ENCODE data around the gene PLXND1. TPM values are rescaled to one million over a fixed set of nuclear protein-coding genes. Genes with fewer than 3 reads are reported as not detected.
"Not testable (repeated sequence)": the region's sequence is repeated elsewhere in the genome, so short reads cannot be mapped to it uniquely, and the experiment has no call there.

PLXND1 gene
- total RNA-seq, 1 donor from 2014 or later, result 1.7 TPM

DNA sequence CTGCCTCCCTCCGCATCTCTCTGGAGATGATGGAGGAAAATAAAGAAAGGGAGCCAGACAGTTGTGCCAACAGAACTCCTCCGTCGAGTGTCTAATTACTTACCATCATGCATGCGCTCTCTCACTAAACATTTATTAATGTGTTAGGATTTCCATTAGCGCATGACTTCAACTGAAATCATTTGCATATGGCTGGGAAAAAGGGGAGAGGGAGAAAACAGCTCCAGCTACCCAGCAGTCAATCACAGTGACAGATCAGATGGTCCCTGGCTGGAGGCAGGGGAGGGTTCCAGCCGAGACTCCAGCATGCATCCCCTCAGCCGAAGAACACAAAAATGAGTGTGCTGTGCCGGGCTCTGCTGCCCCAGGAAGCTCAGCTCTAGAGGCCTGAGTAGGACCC, 84.9 kb downstream of the PLXND1 start:
- H3K4me1 Mint-ChIP-seq, result no peaks in the 10 kb centered on the region
- no peaks in the 10 kb centered on the region for H3K27me3 Mint-ChIP-seq
- H3K36me3 Mint-ChIP-seq (ENCODE audit: low read depth), result peaks cover 2% of the 10 kb centered on the region
- no peak overlapping the region for H3K4me3 Mint-ChIP-seq
- no peak for DNase-seq
- H3K9me3 Mint-ChIP-seq, result no peaks in the 10 kb centered on the region
- intact Hi-C loops (cut with micrococcal nuclease), result no loop called here
- no peak overlapping the region for H3K27ac Mint-ChIP-seq

DNA sequence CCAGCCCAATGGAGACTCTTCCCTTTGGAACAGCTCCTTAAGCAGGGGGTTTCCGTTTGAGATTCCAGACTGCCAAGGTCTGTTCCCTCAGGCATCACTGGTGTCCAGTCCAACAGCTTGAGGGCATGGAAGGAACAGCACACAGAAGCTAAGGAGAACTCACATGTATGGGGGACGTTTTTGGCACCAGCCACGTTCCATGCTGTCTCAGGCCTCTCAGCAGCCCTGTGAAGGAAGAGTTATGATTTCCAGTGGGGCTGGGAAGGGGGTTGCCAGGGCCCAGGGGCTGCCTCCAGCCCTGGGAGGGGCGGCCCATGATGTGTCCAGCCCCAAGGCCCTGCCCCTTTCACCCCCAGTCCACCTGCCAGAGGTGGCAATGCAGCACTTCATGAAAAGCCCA, 85.5 kb downstream of the PLXND1 start:
- no peak for DNase-seq
- H3K27ac Mint-ChIP-seq, result no peak overlapping the region
- H3K9me3 Mint-ChIP-seq, result no peaks in the 10 kb centered on the region
- no peaks in the 10 kb centered on the region for H3K27me3 Mint-ChIP-seq
- H3K4me3 Mint-ChIP-seq, result no peak overlapping the region
- peaks cover 2% of the 10 kb centered on the region for H3K36me3 Mint-ChIP-seq (ENCODE audit: low read depth)
- no peaks in the 10 kb centered on the region for H3K4me1 Mint-ChIP-seq
- intact Hi-C loops (cut with micrococcal nuclease), result no loop called here

DNA sequence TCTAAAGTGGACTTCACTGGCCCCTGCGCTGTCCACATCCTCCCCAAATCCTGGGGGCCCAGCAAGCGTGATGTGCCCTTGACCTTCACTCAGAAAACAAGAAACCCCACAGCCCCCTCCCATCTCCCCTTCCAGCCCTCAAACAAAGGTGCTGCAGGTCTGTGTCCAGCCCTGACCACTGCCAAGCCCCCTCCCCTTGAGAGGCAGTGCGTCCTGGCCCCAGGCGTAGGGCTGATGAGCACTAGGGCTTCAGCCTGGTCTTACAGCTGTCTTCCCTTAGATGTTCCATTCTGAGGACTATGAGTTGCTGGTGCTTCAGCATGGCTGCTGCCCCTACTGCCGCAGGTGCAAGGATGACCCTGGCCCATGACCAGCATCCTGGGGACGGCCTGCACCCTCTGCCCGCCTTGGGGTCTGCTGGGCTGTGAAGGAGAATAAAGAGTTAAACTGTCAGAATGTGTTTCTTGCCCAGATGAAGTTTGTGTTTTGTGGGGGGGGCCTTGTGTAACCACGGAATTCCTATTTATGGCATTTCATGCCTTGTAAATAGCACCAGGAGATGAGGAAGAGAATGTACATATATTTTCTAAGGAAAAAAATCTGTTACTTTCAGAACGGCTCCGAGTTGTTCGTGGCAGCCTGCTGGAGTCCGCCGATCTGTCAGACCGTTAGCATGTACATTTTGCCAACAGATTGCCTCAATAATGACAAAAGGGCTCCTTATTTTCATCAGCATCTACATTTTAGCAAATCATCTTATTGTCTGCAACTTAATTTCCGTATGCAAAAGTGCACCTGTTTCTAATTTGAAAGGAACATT, 86.4 kb downstream of the PLXND1 start:
- no peak overlapping the region for H3K4me3 Mint-ChIP-seq
- no peaks in the 10 kb centered on the region for H3K27me3 Mint-ChIP-seq
- H3K4me1 Mint-ChIP-seq, result no peaks in the 10 kb centered on the region
- H3K9me3 Mint-ChIP-seq, result no peaks in the 10 kb centered on the region
- no peak overlapping the region for H3K27ac Mint-ChIP-seq
- intact Hi-C loops (cut with micrococcal nuclease), result no loop called here
- DNase-seq, result no peak
- peaks cover 2% of the 10 kb centered on the region for H3K36me3 Mint-ChIP-seq (ENCODE audit: low read depth)

DNA sequence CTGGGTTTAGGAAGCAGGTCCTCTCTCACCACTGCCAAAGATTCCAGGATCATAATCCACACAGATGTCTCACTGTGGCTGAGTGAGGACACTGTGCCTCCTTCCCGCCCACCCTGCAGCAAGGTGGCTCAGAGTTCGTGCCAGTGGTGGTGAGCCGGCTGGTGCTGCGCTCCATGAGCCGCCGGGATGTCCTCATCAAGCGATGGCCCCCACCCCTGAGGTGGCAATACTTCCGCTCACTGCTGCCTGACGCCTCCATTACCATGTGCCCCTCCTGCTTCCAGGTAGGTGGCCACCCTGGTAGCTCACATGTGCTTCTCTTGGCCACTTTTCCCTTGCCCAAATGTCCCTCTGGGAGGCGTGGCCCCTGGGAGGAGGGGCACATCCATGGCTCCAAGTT, 87.0 kb downstream of the PLXND1 start:
- intact Hi-C loops (cut with micrococcal nuclease), result no loop called here
- DNase-seq, result no peak
- Mint-ChIP-seq H3K27me3 (no peaks in the 10 kb centered on the region), H3K4me3 (no peak overlapping the region), H3K27ac (no peak overlapping the region), H3K9me3 (no peaks in the 10 kb centered on the region), H3K4me1 (no peaks in the 10 kb centered on the region), H3K36me3 (ENCODE audit: low read depth) (peaks cover 2% of the 10 kb centered on the region)

DNA sequence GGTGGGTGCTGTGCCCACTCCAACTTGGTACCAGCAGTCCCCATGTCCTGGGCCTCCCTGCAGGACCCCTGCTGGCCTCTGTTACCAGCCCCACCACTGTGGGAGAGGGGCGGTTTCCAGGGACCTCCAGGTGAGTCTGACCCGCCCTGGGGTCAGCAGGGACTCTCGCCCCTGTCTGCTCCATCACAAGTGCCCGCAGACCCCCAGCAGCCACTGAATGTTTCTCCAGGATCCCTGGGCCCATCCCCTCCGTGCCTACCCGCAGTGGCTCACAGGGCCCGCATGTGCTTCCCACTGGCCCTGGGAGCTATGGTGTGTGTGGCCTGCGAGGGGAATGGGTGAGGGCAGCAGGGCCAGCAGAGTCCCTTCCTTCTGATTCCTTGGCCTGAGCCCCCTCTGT, 87.9 kb downstream of the PLXND1 start:
- Mint-ChIP-seq H3K27ac (no peak overlapping the region), H3K36me3 (ENCODE audit: low read depth) (peaks cover 2% of the 10 kb centered on the region)
- intact Hi-C loops (cut with micrococcal nuclease), result no loop called here

DNA sequence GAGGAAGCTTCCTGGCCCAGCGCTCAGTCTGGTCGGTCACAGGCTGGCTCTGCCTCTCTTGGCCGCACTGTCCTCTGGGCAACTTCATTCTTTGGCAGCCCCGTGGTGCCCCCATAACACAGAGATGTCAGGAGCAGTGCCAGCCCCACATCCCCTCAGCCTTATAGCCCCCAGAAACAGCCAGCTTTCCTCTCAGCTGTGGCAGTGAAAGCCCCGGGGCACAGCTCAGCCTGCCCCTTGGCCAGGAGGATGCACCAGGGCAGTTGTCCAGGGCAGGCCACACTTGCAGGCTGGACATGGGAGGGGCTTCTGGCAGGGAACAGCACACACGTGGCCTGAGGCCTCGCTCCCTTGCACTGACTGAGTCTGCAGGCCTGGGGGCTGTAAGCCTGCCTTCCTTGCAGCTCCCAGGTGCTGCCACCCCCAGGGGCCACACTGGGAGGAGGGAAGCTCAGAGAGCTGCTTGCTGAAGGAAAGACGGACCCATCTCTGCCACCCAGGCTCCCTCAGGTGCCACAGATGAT, 88.4 kb downstream of the PLXND1 start:
- intact Hi-C loops (cut with micrococcal nuclease), result no loop called here
- Mint-ChIP-seq H3K27ac (no peak overlapping the region), H3K9me3 (no peaks in the 10 kb centered on the region), H3K27me3 (no peaks in the 10 kb centered on the region), H3K4me3 (no peak overlapping the region), H3K36me3 (ENCODE audit: low read depth) (peaks cover 2% of the 10 kb centered on the region), H3K4me1 (no peaks in the 10 kb centered on the region)
- no peak for DNase-seq

More for the DNA sequence above, 87.9 kb downstream of the PLXND1 start:
- Mint-ChIP-seq H3K4me3 (no peak overlapping the region), H3K9me3 (no peaks in the 10 kb centered on the region), H3K4me1 (no peaks in the 10 kb centered on the region), H3K27me3 (no peaks in the 10 kb centered on the region)
- no peak for DNase-seq

DNA sequence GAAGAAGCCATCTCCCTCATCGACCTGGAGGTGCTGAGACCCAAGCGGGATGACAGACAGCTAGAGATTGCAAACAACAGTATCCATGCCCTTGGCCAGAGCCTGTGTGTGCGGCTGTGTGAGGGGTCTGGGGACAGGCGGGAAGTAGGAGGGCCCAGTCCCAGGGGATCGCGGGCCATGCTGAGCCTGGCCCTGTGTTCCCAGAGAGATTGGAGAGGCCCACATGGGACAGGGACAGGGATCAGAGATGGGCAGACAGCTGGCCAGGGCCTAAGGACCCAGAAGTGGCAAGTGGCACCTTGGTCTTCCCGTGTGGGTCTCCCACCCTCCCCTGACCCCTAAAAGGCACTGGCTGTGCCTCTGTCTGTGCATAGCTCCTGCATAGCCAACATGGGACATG, 89.0 kb downstream of the PLXND1 start:
- Mint-ChIP-seq H3K9me3 (no peaks in the 10 kb centered on the region), H3K4me3 (no peak overlapping the region), H3K27ac (no peak overlapping the region), H3K36me3 (ENCODE audit: low read depth) (peaks cover 3% of the 10 kb centered on the region), H3K27me3 (no peaks in the 10 kb centered on the region), H3K4me1 (no peaks in the 10 kb centered on the region)
- intact Hi-C loops (cut with micrococcal nuclease), result no loop called here
- DNase-seq, result no peak

DNA sequence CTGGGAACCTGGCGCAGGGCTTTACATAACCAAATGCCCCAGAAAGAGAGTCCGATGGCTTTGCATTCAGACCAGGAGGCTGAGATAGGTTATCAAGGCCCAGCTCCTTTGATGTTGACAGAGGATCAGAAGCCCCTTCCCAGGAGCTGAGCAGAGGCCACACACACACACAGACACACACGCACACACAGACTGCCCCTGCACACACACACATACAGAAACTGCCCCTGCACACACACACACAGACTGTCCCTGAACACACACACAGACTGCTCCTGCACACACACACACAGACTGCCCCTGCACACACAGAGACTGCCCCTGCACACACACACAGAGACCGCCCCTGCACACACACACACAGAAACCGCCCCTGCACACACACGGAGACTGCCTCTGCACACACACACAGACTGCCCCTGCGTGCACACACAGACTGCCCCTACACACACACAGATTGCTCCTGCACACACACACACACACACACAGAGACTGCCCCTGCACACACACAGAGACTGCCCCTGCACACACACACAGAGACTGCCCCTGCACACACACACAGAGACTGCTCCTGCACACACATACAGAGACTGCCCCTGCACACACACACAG, 90.5 kb downstream of the PLXND1 start:
- H3K9me3 Mint-ChIP-seq; H3K27me3 Mint-ChIP-seq; H3K36me3 Mint-ChIP-seq (ENCODE audit: low read depth); DNase-seq; H3K27ac Mint-ChIP-seq; intact Hi-C loops (cut with micrococcal nuclease); H3K4me3 Mint-ChIP-seq; H3K4me1 Mint-ChIP-seq: not testable (repeated sequence)

DNA sequence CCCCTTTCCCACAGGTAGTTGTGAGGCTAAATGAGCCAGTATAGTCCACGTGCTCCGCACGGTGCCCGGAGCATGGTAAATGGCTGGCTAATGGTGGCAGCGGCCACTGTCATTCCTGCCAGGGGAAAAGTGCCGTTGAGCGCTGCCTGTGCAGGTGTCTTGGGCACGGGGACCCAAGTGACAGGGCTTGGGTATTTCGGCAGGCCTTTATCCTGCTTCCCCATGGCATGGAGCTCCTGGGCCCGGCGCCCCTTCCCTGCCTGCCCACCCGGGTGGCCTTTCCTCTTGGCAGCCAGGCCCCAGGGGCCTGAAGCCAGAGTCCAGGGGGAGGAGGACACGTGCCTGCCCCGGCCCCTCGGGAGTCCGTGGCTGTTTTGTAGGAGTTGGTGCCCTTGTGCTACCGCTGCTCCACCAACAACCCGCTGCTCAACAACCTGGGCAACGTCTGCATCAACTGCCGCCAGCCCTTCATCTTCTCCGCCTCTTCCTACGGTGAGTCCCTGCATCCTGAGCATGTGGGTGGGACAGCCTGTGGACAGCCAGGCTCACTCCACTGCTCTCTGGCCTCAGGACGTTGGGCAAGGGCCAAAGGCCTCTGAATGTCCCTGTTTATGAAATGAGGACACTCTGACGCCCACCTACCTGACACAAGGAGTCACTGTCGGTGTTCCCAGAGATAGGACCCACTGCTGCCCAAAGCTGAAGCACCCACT, 91.2 kb downstream of the PLXND1 start:
- H3K27me3 Mint-ChIP-seq; H3K36me3 Mint-ChIP-seq (ENCODE audit: low read depth); H3K4me3 Mint-ChIP-seq; H3K4me1 Mint-ChIP-seq; H3K27ac Mint-ChIP-seq; intact Hi-C loops (cut with micrococcal nuclease); DNase-seq; H3K9me3 Mint-ChIP-seq: not testable (repeated sequence)

DNA sequence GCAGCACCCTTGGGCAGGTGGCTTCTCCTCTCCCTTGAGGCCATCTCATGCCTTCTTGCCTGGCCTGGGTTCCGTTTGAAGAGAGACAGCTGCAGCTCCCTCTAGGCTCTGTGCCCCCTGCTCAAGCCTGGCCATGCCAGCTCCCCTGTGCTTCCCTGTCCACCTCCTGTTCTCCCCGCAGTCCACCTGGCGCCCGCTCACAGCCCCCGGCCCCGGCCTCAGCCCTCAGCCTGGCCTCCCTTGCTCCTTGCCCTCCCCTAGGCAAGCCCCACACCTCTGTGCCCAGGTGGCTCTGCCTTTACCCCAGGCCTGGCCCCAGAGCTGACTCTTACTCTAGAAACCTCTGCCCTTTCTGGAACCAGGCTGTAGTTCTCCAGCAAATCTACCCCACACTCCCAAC, 91.9 kb downstream of the PLXND1 start:
- Mint-ChIP-seq H3K27ac (no peak overlapping the region), H3K36me3 (ENCODE audit: low read depth) (peaks cover 3% of the 10 kb centered on the region), H3K9me3 (no peaks in the 10 kb centered on the region), H3K27me3 (no peaks in the 10 kb centered on the region), H3K4me3 (no peak overlapping the region), H3K4me1 (peaks cover 2% of the 10 kb centered on the region)
- intact Hi-C loops (cut with micrococcal nuclease), result no loop called here
- no peak for DNase-seq

DNA sequence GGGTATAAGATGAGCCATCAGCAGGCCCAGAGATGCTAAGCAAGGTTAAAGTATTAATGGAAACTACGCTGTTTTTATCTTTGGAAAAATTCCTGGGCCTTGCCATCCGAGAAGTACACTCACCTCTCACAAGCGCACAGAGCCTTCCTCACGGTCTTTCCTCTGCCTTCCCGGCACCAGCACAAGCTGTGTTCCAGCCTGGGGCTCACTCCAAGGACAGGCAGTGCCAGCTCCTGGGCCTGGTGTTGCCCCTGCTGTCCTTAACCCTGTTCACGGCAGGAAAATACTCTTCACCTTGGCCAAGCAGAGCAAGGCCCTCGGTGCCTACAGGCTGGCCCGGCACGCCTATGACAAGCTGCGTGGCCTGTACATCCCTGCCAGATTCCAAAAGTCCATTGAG, 92.4 kb downstream of the PLXND1 start:
- Mint-ChIP-seq H3K36me3 (ENCODE audit: low read depth) (peaks cover 3% of the 10 kb centered on the region), H3K4me1 (peaks cover 2% of the 10 kb centered on the region), H3K27ac (no peak overlapping the region), H3K9me3 (no peaks in the 10 kb centered on the region), H3K27me3 (no peaks in the 10 kb centered on the region), H3K4me3 (no peak overlapping the region)
- intact Hi-C loops (cut with micrococcal nuclease), result no loop called here
- no peak for DNase-seq

DNA sequence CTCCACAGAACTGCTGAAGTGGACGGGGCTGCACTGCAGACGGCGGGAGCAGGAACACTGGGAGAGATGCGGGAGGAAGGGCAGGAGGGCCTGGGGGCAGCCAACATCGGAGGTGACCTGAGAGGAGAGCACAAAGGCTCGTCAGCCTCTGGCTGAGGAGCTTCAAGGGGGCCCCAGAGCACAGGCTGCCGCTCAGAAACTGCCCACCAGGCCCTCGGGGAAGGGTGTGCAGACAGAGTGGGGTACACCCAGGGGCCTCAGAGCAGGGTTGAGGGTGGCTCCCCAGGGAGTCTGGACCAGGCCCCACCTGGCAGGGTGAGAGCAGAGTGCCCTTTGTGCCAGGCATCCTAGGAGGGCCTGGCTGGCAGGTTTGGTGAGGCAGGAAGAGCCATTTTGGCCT, 92.8 kb downstream of the PLXND1 start:
- no peak overlapping the region for H3K27ac Mint-ChIP-seq
- H3K4me1 Mint-ChIP-seq, result peaks cover 2% of the 10 kb centered on the region
- DNase-seq, result no peak
- no peaks in the 10 kb centered on the region for H3K27me3 Mint-ChIP-seq
- no peaks in the 10 kb centered on the region for H3K9me3 Mint-ChIP-seq
- intact Hi-C loops (cut with micrococcal nuclease), result no loop called here
- H3K4me3 Mint-ChIP-seq, result no peak overlapping the region
- H3K36me3 Mint-ChIP-seq (ENCODE audit: low read depth), result peaks cover 3% of the 10 kb centered on the region

DNA sequence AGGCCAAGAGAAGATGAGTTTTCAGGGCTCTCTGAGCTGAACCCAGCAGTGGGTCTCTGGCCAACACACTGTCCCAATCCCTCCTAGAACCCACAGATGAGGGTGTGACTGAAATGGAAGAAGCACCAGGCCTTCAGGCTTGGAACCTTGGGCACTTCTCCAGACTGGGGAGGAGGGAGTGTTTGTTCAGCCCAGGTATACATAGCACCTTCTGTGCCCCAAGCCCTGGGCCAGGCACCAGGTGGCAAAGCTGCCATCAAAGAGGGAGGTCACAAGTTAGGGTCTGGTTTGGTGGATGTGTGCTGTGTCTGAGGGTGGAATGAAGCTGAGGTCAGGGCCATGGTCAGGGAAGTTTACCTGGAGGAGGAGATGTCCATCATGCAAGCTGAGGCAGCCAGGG, 93.9 kb downstream of the PLXND1 start:
- H3K9me3 Mint-ChIP-seq, result no peaks in the 10 kb centered on the region
- H3K36me3 Mint-ChIP-seq (ENCODE audit: low read depth), result peaks cover 3% of the 10 kb centered on the region
- intact Hi-C loops (cut with micrococcal nuclease), result no loop called here
- peaks cover 2% of the 10 kb centered on the region for H3K4me1 Mint-ChIP-seq
- DNase-seq, result no peak
- H3K27ac Mint-ChIP-seq, result no peak overlapping the region
- no peaks in the 10 kb centered on the region for H3K27me3 Mint-ChIP-seq
- H3K4me3 Mint-ChIP-seq, result no peak overlapping the region

DNA sequence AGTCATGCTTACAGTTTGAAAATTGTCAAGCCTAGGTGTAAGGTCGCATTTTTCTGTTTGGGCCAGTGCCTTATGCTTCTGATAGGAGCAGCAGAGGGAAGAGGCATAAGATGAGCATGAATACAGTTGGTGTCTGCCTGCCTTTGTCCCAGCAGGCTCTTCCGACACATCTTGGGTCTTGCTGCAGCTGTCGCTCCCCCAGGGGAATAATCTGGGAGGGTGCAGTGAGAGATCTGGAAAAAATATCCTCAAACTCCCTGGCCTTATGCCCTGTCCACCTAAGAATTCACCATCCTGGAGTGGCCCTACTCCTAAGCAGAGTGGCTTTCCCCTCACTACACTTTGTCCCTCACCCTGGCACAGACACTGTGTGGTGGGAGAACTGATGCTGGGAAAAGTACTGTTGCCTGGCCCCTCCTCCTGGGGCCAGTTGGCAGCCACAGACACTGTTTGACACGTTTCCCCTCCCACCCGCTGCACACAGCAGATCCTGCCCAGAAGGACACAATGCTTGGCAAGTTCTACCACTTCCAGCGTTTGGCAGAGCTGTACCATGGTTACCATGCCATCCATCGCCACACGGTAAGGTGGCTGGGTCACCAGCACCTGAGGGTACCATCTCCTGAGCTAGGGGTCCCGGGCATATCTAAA, 99.2 kb downstream of the PLXND1 start:
- no peak overlapping the region for H3K4me3 Mint-ChIP-seq
- intact Hi-C loops (cut with micrococcal nuclease), result no loop called here
- H3K9me3 Mint-ChIP-seq, result no peaks in the 10 kb centered on the region
- peaks cover 2% of the 10 kb centered on the region for H3K4me1 Mint-ChIP-seq
- no peak overlapping the region for H3K27ac Mint-ChIP-seq
- no peak for DNase-seq
- H3K27me3 Mint-ChIP-seq, result no peaks in the 10 kb centered on the region
- peaks cover 2% of the 10 kb centered on the region for H3K36me3 Mint-ChIP-seq (ENCODE audit: low read depth)

All from activated CD4-positive, alpha-beta T cell treated with anti-CD3 and anti-CD28 coated beads, Interleukin-2, amount 10 ng/mL, durations not matched to agents 24 days and 14 days (primary cell).